Measurements from ENCODE around the gene TRUB2. TPM values are rescaled to one million over a fixed set of nuclear protein-coding genes. Genes with fewer than 3 reads are reported as not detected.

TRUB2 gene
- total and polyA plus RNA-seq, 2 of the 13 experiments (the other 11 are each of a cell fraction or from before 2014, with no cell fraction given): 22.3 to 41.2 TPM

DNA sequence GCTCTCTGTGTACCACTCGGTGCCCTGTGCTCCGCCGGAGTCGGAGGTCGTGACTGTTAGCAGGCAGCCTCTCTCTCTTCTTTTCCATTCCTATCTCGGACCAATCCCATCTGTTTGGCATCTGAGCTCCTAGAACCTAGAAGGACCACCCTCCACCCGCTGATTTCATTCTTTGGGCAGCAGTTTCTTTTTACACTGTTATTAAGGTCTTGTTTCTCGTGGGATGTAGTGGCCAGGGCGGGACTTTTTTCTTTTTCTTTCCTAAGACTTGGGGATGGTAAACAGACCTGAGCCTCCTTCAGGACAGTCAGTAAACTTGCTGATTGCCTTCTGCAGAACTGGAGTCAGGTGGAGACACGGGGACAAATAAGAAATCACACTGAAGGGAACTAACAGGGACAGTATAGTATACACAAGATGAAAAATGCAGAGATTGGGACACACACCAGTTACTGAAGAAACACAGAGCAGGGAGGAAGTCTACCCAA is 49.4 kb upstream of the TRUB2 start (continued):
- TF ChIP-seq, protein P1, sequence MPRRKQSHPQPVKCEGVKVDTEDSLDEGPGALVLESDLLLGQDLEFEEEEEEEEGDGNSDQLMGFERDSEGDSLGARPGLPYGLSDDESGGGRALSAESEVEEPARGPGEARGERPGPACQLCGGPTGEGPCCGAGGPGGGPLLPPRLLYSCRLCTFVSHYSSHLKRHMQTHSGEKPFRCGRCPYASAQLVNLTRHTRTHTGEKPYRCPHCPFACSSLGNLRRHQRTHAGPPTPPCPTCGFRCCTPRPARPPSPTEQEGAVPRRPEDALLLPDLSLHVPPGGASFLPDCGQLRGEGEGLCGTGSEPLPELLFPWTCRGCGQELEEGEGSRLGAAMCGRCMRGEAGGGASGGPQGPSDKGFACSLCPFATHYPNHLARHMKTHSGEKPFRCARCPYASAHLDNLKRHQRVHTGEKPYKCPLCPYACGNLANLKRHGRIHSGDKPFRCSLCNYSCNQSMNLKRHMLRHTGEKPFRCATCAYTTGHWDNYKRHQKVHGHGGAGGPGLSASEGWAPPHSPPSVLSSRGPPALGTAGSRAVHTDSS (CRISPR knock-in tag; conservative IDR thresholded peaks at IDR 0.05): no peak
- TF ChIP-seq ATRX (CRISPR knock-in tag; IDR thresholded peaks at IDR 0.05; ENCODE audit: borderline replicate concordance): no peak
- no peak for TF ChIP-seq NRL (CRISPR knock-in tag; IDR thresholded peaks at IDR 0.05; ENCODE audit: borderline replicate concordance)
- TF ChIP-seq, protein P2, sequence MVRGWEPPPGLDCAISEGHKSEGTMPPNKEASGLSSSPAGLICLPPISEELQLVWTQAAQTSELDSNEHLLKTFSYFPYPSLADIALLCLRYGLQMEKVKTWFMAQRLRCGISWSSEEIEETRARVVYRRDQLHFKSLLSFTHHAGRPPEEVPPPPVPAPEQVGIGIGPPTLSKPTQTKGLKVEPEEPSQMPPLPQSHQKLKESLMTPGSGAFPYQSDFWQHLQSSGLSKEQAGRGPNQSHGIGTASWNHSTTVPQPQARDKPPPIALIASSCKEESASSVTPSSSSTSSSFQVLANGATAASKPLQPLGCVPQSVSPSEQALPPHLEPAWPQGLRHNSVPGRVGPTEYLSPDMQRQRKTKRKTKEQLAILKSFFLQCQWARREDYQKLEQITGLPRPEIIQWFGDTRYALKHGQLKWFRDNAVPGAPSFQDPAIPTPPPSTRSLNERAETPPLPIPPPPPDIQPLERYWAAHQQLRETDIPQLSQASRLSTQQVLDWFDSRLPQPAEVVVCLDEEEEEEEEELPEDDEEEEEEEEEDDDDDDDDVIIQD (CRISPR knock-in tag; IDR thresholded peaks at IDR 0.05; ENCODE audit: low read depth): no peak
- TF ChIP-seq ZNF781 (CRISPR knock-in tag; IDR thresholded peaks at IDR 0.05; ENCODE audit: borderline replicate concordance, not compliant biosample characterization): no peak
- peak; percentile 78 for TF ChIP-seq KDM5A (IDR thresholded peaks at IDR 0.05; ENCODE audit: borderline replicate concordance, low read length)
- TF ChIP-seq GATA4 (IDR thresholded peaks at IDR 0.05; ENCODE audit: borderline replicate concordance, low read depth): no peak
- no peak for TF ChIP-seq JUND (CRISPR knock-in tag; IDR thresholded peaks at IDR 0.05)
- TF ChIP-seq MAFG (CRISPR knock-in tag; IDR thresholded peaks at IDR 0.05): no peak
- peak; percentile 32; the same call in 1 of the 2 replicates for TF ChIP-seq ZNF138 (CRISPR knock-in tag; IDR thresholded peaks at IDR 0.05; ENCODE audit: low read depth)
- TF ChIP-seq NKX3-1 (CRISPR knock-in tag; IDR thresholded peaks at IDR 0.05): 0 out of 2 replicates have a peak, but pooled peaks have one; percentile 40
- TF ChIP-seq ZNF557 (CRISPR knock-in tag; IDR thresholded peaks at IDR 0.05): no peak
- no peak for TF ChIP-seq ZNF143 (CRISPR knock-in tag; IDR thresholded peaks at IDR 0.05)
- TF ChIP-seq GATAD1 (CRISPR knock-in tag; IDR thresholded peaks at IDR 0.05): no peak
- TF ChIP-seq, protein P3, sequence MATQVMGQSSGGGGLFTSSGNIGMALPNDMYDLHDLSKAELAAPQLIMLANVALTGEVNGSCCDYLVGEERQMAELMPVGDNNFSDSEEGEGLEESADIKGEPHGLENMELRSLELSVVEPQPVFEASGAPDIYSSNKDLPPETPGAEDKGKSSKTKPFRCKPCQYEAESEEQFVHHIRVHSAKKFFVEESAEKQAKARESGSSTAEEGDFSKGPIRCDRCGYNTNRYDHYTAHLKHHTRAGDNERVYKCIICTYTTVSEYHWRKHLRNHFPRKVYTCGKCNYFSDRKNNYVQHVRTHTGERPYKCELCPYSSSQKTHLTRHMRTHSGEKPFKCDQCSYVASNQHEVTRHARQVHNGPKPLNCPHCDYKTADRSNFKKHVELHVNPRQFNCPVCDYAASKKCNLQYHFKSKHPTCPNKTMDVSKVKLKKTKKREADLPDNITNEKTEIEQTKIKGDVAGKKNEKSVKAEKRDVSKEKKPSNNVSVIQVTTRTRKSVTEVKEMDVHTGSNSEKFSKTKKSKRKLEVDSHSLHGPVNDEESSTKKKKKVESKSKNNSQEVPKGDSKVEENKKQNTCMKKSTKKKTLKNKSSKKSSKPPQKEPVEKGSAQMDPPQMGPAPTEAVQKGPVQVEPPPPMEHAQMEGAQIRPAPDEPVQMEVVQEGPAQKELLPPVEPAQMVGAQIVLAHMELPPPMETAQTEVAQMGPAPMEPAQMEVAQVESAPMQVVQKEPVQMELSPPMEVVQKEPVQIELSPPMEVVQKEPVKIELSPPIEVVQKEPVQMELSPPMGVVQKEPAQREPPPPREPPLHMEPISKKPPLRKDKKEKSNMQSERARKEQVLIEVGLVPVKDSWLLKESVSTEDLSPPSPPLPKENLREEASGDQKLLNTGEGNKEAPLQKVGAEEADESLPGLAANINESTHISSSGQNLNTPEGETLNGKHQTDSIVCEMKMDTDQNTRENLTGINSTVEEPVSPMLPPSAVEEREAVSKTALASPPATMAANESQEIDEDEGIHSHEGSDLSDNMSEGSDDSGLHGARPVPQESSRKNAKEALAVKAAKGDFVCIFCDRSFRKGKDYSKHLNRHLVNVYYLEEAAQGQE (IDR thresholded peaks at IDR 0.05; ENCODE audit: borderline replicate concordance in 1 of 2, low read depth in 1 of 2, low read length in 2 of 2): no peak
- no peak for TF ChIP-seq HES4 (CRISPR knock-in tag; IDR thresholded peaks at IDR 0.05; ENCODE audit: borderline replicate concordance)
- TF ChIP-seq NR2F6 (IDR thresholded peaks at IDR 0.05): no peak
- no peak for TF ChIP-seq NR2F6 (CRISPR knock-in tag; IDR thresholded peaks at IDR 0.05)
- TF ChIP-seq ISL2 (CRISPR knock-in tag; IDR thresholded peaks at IDR 0.05): no peak
- TF ChIP-seq, protein P4, sequence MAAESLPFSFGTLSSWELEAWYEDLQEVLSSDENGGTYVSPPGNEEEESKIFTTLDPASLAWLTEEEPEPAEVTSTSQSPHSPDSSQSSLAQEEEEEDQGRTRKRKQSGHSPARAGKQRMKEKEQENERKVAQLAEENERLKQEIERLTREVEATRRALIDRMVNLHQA (CRISPR knock-in tag; IDR thresholded peaks at IDR 0.05): no peak
- no peak for TF ChIP-seq ZFP37 (CRISPR knock-in tag; IDR thresholded peaks at IDR 0.05; ENCODE audit: borderline replicate concordance)
- TF ChIP-seq ZNF629 (CRISPR knock-in tag; conservative IDR thresholded peaks at IDR 0.05): no peak
- no peak for TF ChIP-seq RFX1 (IDR thresholded peaks at IDR 0.05)
- TF ChIP-seq KDM6A (CRISPR knock-in tag; IDR thresholded peaks at IDR 0.05; ENCODE audit: low read depth): no peak
- no peak for TF ChIP-seq ZNF788 (CRISPR knock-in tag; IDR thresholded peaks at IDR 0.05; ENCODE audit: borderline replicate concordance)
